ENCODE results near the gene PTPRF.
A peak's percentile ranks its signal among the peaks of the same experiment; 100 is the strongest.
"Not testable (repeated sequence)": the region's sequence is repeated elsewhere in the genome, so short reads cannot be mapped to it uniquely, and the experiment has no call there.

Gene PTPRF

DNA sequence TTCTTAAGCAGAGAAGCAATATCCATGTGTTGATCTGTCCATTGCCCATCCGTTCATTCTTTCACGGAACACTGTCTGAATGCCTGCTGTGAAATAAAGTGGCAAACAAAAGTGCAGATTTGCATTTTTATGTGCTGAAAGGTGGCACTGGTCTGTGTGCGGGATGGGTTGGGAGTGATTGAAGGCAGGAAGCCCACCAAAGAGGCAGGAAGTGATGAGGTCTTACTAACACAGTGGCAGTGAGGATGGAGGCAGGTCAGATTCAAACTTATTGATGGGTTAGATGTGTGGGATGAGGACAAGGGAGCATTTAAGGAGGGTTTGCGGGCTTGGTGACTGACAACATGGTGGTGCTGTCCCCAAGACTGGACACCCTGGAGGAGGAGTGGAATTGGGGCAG, 8.3 kb downstream of the PTPRF start:
- DNase-seq: no peak

DNA sequence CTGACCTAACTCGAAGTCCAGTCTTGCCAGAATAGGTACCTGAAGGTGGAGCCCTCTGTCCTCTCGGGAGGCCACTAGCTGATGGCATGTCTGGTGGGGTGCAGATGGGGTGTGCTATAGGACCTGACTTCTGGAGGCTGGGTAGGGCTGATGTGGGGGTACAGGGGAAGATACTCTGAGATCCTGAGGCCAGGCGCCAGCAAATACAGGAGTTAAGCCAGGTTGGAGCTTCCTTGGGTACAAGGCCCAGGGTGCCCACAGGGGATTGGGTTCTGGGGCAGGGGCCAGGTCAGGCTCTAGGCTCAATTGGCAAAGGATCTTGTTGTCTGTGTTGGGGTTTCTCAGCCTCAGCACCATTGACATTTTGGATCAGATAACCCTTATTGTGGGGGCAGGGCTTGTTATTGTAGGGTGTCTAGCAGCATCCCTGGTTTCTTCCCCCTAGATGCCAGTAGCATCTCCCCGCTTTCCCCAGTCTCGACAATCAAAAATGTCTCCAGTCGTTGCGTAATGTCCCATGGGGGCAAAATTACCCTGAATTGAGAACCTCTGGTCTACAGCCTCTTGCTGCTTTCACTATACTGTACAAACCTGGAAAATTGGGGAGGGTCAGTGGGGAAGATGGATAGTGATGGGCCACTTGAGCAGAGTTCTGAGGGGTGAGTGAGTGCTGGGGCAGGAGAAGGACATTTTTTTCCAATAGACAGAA, 9.2 kb downstream of the PTPRF start:
- no peak for DNase-seq

DNA sequence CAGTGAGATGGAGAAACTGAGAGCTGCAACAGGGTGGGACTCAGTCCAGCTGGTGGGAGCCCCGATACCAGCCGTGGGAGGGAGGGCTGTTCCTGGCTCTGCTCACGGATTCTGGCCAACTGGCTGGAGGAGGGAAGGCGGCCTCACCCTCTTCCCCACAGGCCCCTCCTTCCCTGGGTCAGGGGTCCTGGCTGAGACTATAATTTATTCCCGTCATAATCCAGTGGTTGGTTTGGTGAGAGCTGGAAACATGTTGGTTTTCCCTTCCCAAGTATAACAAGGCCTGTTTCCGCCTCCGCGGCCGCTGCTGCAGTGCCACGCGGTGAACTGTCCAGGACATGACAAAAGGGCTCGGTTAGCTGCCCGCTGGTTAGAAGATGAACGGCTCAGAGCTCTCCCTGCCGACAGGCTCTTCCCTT, 10.0 kb downstream of the PTPRF start:
- no peak for DNase-seq

DNA sequence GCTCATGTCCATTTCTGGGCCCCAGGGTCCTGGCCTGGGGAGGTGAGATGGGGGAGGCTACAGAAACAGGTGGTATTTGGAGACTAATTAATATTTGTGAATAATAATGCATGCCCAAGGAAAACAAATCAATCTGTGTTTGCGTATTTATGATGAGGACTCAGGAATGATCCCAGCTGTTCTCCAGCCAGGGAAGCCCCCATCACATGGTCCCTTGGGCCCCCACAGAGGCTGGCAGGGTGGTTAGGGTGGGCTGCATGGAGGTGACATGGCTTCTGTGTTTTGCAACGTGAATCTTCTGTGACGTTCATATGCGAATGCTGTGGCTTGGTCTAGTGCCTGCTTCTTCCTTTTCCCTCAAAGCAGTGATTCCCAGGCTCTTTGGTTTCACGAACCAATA, 10.5 kb downstream of the PTPRF start:
- DNase-seq: no peak

DNA sequence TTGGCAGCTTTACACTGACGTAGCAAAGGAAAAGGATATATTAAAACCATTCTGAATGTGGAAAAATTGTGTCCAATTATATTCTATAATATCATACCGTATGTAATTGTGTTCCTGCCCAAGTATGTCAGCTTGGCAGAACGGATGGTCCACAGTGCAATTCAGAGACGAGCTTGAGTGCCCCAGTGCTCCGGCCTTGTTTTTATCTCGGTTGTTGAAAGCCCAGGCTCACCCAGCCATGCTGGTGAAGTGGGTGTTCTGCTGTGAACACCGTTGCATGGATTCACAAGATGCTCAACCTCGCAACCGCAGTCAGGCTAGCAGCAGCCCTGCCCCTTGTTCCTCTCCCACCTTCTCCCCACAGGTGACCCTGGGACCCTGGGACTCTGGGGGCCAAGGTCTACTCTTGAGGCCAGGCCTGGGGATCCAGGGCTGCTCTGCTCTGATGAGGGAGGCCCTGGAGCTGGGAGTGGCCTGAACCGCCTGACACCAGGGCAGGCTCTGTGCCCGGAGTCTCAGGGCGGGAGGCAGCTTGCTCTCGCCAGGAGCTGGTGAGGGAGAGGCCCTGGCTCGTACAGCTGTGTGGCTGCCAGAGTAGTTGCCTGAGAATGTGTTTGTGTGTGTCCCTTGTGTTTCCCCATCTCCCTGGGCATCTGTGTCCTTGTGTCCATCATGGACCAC, 11.2 kb downstream of the PTPRF start:
- DNase-seq: no peak

DNA sequence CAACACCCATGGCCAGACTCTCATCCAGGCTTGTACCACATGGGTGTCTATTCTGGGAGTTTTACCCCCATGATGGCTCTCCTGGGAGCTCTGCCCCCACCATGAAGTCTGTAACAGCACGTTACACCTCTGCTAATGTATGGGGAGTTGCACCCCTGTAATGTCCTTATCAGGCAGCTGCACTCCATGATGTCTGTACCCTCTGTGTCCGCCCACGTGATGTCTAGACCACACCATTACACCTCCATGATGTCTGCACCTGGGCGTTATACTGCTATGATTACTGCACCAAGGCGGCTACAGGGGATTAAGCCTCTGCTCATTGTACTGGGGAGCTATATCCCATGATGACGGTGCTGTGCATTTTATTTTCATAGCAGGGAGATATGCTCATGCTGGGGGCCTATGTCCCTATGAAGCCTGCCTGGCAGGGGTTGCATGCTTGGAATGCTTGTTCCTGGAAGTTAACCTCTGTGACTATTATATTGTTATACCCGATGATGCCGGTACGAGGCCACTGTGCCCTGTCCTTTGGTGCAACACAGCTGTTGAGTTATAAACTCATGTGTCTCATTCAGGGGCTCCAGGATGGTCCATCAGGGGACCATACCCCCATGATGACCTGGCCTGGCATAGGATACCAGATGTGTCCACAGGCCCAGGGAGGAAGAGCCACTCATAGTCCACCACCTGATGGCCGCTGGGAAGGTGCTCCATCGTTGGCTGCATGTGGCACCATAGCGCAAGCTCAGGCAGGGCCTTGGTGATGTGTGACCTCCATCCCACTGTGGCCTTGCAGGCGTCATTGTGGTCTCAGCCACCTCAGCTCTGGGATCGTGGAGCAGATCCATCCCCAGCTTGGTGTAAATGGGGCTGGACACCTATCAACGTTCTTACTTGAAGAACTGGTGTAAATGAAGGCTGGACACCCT, 12.1 kb downstream of the PTPRF start:
- DNase-seq: no peak

DNA sequence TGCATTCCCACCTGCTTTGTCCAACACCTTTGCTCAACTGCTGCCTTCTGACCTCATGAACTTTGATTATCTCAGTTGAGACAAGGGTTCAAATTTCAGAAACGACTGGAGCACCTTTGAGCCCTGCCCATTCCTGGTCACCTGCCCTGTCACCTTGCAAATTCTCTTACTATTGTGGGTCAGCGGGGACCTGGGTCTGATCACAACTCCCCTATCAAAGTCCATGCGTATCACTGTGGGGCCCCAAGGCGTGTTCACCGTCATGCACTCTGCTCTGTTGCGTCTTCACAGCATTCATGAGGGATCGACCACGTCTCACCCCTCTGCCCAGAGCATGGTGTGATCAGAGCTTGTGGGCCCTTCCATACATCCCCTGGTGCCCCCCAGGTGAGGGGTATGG, 12.9 kb downstream of the PTPRF start:
- no peak for DNase-seq

DNA sequence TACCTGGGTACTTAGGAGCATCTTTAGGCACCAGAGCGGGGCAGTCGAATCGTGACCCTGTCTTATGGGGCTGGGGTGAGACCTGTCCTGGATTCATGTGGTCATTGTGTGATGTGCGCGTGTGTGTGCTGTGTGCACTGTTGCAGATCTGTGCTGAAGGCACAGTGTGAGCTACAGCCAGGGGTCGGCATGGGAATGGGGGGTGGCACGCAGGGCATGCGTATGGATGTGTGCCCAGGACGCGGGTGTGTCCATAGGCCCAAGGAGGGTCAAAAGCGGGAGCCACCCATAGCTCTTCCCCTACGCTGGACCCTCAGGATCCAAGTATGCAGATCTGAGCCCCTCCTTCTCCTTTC, 14.6 kb downstream of the PTPRF start:
- no peak for DNase-seq

DNA sequence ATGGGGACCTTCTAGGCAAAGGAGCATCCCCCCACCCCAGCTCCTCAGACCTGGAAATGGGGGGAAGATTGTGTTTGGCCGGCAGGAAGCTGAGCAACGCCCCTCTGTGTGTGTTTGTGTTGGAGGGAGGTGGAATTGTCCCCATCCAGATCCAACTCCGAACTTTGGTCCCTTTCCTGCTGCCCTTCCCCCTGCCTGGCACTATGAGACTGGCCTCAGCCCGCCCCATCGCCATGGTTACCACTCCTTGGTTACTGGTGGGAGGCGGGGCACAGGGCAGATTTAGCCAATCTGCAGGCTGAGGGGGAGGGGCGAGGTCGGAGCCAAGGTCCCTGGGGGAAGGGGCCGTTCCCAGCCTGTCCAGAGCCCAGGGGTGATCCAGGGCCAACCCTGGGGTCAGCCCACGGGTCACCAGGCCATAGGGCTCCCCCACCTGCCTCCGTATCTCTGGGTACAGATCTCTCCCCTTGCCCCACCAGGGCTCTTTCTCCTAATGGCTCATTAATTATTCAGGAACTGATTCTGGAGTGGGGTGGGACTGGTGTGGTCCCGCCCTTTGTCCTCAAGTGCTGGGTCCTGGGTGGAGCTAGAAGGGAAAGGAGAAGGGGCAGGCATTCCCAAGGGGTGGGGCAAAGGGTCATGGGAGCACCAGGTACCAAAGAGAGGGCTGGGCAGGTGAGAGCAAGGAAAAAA, 15.2 kb downstream of the PTPRF start:
- DNase-seq: peak; percentile 10

DNA sequence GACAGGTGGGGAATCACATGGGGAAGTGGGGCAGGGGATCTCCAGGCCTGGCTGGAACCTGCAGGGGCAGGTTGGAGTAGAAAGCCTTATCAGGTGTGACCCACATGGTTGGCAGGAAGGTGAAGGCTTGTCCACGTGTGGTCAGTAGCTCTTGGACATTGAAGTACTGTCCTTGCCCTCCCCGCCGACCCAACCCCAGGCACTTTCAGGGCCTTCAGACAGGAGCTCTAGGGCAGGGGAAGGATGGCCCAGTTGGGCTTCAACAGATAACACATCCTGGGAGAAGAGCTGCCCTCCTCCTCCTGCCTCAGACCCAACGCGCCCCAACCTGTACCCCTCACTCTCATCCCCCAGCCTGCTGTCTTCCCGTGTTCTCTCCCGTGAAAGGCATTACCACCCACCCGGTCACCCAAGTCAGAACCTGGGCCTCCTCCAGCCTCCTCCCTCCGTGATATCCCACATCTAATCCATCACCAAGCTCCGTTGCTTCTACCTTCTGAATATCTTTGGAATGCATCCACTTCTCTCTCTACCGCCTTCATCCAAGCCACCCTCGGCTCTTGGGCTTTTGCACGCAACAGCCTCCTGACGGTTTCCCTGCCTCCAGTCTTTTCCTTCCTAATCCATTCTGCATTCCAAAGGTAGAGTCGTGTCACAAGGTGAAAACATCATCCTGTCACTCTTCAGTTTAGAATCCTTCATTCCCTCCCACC, 15.9 kb downstream of the PTPRF start:
- DNase-seq: no peak

DNA sequence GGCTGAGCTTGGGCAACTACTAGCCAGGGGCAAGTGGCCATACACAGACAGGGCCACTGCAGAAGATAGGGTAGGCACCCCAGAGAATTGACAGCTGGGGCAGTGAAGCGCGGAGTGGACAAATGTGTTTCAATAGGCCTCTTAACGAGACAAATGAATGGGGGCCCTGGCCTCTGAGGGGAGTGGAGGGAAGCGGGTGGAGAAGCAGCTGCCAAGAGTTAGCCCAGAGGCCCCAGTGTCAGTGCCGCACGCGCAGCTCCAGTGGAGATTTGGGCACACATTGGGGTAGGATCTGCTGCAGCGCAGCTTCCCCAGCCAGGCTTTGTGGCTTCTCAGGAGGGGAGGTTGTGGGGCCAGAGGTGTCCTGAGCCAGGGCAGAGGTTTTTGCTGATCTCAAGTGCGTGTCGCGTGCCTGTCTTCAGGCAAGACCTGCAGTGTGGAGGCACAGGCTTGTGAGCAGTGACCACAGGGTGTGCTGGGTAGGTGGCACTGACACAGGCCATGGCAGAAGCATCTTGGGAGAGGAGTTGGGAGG, 16.9 kb downstream of the PTPRF start:
- DNase-seq: no peak

DNA sequence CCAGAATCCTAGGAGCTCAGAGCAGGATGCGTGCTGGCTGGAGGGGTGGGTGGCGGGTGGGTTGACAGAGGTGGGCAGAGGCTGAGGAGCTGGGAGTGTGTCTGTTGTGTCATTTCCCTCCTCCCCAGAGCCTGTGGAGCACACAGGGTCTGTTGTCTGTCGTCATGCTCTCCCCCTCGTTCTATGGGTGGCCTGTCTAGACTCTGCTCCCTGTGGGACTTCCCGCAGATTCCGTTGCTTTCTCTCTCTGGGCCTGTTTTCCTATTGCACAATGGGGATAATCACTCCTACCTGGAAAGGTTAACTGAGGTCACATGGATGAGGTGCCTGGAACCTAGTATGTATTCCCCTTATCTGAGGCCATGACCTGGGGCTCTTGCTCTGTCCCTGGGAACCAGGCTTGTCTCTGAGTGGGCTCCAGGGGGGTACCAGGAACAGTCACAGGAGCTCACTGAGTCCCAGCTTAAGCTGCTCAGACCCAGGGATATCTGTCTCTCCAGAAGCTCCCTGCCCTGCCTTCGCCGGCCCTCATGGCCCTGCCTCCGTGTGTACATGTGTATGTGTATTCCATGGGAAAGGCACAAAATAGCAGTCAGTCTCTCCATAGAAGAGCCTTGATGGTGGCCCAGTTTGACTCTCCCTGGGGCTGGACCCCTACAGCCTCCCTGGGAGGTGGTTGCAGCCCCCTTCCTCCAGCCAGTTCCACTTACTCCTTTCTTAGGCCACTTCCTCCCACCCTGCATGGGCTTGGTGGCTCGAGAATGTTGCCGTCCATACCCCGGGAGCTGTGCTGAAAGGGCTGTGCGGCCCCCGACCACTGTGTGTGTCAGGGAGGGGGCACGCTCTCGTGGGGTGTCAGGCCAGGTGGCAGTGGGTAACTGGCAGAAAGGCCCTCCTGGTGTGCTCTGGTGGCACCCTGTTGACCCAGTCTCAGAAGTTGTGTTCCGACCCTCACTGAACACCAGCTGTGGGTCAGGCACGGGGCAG, 17.9 kb downstream of the PTPRF start:
- no peak for DNase-seq

DNA sequence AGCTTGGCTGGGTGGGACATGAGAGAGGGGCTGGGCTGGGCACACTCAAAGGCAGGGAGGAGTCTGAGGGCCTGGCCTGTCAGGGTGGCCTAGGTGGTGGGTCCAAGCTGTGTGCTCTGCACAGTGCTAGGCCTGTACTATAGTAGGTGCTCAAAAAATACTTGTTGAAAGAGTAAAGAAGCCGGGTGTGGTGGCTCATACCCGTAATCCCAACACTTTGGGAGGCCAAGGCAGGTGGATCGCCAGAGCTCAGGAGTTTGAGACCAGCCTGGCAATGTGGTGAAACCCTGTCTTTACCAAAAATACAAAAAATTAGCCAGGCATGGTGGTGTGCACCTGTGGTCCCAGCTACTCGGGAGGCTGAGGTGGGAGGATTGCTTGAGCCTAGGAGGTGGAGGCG, 18.7 kb downstream of the PTPRF start:
- DNase-seq: not testable (repeated sequence)

DNA sequence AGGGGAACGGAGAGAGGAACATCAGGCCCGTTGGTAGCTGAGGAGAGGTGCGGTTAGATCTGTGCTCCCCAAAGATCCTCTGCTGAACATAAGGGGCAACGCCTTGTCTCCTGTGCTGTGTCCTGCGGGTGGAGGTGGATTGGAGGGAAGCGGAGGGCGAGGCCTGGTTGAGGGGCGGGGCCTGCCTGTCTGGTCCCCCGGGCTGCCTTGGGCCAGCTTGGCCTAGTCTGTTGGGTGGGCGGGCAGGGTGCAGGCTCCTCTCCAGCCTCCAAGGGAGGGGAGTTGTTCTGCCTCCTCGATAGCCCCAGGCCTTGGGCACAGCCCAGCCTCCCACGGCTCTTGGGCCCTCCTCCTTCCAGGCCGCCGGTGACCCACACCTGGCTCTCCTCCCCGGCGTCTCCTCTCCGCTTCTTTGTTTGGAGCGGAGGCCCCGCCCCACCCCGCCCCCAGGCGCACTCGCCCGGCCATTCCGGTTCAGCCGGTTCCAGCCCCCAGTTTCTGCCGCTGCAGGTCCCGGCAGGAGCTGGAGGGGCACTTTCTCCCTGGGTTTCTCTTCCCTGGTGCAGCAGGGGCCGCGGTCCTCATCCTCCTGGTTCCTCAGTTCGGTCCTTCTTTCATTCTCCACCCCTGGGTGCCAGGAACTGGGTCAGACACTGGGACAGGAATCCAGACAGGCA, 19.4 kb downstream of the PTPRF start:
- no peak for DNase-seq

DNA sequence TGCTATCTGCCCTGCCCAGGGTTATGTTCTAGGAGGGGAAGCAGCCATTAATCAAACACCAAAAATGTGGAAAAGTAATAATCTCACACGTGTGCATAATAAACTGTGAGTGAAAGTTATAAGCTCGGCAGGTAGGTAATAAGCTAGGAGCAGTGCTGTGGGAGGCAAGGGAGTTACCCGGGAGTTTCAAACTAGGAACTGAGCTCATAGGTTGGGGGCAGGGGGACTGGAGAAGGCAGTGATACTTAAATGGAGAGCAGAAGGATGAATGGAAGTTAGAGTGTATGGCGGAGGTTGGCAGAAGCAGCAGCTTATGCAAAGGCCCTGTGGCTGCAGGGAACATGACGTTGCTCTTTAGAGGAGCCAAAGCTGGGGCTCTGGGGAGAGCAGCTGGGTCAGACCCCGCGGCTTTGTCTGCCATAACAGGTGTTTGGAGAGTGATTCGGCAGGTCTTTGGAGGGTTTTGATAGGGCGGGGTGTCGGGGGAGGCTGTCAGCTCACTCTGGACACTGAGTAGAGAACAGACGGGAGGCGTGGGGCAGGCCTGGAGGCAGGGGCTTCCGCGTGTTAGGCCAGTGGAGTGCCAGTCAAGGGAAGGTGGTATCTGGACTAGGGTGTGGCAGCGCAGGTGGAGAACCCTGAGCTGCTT, 20.0 kb downstream of the PTPRF start:
- DNase-seq: no peak

DNA sequence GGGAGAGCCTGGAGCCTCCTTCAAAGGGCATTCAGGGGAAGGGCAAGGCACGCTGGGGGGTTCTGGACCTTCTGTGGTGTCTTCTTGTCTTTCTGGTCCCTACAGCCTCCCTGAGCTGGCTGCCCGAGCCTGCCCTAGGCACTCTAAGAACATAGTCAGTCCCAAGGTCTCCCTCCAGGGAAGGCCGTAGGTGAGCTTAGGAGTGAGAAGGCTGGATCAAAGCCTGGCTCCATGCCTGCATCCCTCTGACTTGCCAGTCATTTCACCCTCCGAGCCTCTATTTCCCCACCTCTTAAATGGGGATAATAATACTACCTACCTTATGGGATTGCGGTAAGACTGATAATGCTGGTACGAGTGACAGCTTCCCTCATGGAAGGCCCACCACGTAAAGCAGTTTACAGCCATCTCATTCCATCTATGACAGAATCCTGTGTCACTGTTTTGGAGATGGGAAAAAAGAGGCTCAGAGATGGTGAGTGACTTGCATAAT, 20.8 kb downstream of the PTPRF start:
- no peak for DNase-seq

DNA sequence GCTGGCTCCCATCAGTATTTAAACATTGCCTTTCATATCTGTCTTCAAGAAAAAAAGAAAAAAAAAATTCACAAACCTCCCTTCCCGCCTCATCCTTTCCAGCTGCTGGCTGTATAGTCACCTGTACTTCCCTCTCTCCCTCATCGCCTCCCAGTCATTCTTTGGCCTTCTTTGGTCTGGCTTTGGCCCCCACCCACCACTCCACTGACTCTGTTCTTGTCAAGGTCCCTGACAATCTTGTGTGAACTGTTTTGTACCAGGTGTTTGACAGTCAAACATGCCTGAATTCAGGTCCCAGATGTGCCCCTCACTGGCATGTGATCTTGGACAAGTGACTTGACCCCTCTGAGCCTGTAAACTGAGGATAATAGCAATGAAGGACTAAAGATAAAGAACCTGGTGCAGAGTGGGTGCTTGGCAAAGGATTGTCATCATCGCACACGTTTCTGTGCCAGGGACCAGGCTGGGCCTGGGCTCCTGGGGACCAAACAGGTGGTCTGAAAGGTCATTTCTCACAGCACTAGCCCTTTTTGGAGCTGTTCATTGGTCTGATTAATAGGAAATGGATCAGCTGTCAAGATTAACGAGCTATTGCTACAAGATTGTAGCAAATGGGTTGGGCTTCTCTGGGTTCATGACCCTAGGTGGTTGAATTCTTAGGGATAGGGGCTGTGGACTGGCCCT, 21.5 kb downstream of the PTPRF start:
- DNase-seq: no peak

DNA sequence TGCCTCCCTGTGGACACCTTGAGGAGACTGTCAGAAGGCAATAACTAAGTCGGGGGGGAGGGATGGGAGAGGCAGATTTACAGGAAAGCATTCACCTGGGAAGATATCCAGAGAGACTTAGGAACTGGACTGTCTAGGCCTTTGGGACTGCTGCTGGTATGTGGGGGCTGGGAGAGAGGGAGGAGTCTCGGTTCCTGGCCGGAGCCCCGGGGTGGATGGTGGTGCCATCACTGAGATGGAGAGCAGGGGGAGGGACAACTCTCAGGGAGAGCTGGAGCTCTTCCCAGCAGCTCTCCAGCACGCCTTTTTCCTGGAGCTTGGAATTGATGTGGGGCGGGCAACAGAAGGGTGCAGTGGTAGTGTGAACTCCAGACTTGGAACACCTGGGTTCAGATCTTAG, 22.1 kb downstream of the PTPRF start:
- DNase-seq: no peak

DNA sequence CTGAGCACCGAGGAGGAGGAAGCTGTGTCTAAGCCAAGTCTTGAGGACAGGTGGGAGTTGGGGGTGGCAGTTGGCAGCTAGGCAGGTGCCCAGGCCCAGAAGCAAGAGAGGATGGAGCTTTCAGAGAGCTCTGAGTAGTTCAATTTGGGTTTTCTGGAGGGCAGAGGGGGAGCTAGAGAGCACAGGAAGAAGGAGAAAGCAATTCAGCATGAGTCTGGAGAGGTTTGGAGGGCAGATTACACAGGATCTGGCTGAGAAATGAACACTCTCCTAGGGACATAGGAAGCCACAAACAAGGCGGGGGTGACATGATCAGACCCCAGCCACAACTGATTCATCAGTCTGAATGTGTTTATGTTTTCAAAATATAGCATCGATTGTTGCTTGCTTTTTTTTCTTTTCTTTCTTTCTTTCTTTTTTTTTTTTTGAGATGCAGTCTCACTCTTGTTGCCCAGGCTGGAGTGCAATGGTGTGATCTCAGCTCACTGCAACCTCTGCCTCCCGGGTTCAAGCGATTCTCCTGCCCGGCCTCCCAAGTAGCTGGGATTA, 23.8 kb downstream of the PTPRF start:
- peak; percentile 53 for DNase-seq

Measured in activated CD4-positive, alpha-beta T cell treated with anti-CD3 and anti-CD28 coated beads, Interleukin-2, amount 50 U/mL, for 16 hours (primary cell).